Aorta (tissue), 5 donors: ENCODE data around the gene CATSPER3. TPM values are rescaled to one million over a fixed set of nuclear protein-coding genes. Genes with fewer than 3 reads are reported as not detected.

Experiments
- ATAC-seq: fragments of 200-7000 bp; cut with Tn5 transposase; one replicate; pipeline ENCODE4 v1.9.1; 2022; ENCODE audit warnings: moderate library complexity; ENCODE audit not compliant: low FRiP score
- DNase-seq, 2 donors: peaks; one replicate each; pipeline ENCODE4 v3.0.0-alpha.2; 2020
- H3K27ac ChIP-seq, 2 donors: one replicate each; pipeline ENCODE4 v1.5.1; 2013; ENCODE audit warnings: low read length in 2 of 2, mild to moderate bottlenecking in 2 of 2, moderate library complexity in 2 of 2, control low read depth in 1 of 2, inconsistent platforms in 1 of 2, low read depth in 1 of 2
- H3K27me3 ChIP-seq, 2 donors: one replicate each; pipeline ENCODE4 v1.6.1; 2013; ENCODE audit warnings: control low read depth in 1 of 2, low read length in 1 of 2, mild to moderate bottlenecking in 1 of 2, moderate library complexity in 1 of 2; ENCODE audit not compliant: insufficient read depth in 2 of 2, control insufficient read depth in 1 of 2
- H3K36me3 ChIP-seq, 2 donors: one replicate each; pipeline ENCODE4 v1.6.1; 2013; ENCODE audit warnings: control low read depth in 1 of 2, low read length in 1 of 2, mild to moderate bottlenecking in 1 of 2; ENCODE audit not compliant: insufficient read depth in 2 of 2, control insufficient read depth in 1 of 2
- H3K4me1 ChIP-seq, 2 donors: one replicate each; pipeline ENCODE4 v1.6.1; 2013; ENCODE audit warnings: low read length in 2 of 2, control low read depth in 1 of 2, mild to moderate bottlenecking in 1 of 2, moderate library complexity in 1 of 2; ENCODE audit not compliant: insufficient read depth in 2 of 2, control insufficient read depth in 1 of 2
- H3K4me3 ChIP-seq, 2 donors: one replicate each; pipeline ENCODE4 v1.5.1; 2013; ENCODE audit warnings: low read length in 2 of 2, control low read depth in 1 of 2, mild to moderate bottlenecking in 1 of 2
- H3K9me3 ChIP-seq: one replicate; pipeline ENCODE4 v1.6.1; 2013; ENCODE audit warnings: mild to moderate bottlenecking, low read length; ENCODE audit not compliant: control insufficient read depth
- WGBS, 2 donors: extraction: QIAGEN DNeasy Blood & Tissue Kit; methylation state at CpG; one replicate each; pipeline ENCODE4 v1.1.7; 2013; 5-methylcytosine and 5-hydroxymethylcytosine counted together
- intact Hi-C, 2 donors: fragments of 100-400 bp; cut with DNase I; formaldehyde crosslinking; loops; one replicate each; pipeline versions ENCODE4 v1.14.2 to v1.15.0; 2022
- polyA plus RNA-seq, 2 donors: library from polyadenylated mRNA; stranded (reverse); fragments of 200-250 nt; gene quantifications; one replicate each; pipeline ENCODE4 v1.2.3, GENCODE V29; 2013
- total RNA-seq, 2 donors: library from RNA; stranded (reverse); fragmentation: NEBNext Ultra II Directional; extraction: Animal tissue kit (Norgen Biotek cat#: 25700); gene quantifications; one replicate each; pipeline ENCODE4 v1.2.1, GENCODE V29; 2021
- donor health status: healthy with polysubstance abuse.
- donor health status: Bipolar disorder and iron deficiency.
- donor health status: DM: no; HTN: no; CAD: no.
- donor health status: DM: no; HTN: no; CAD: no.
- donor health status: DM: yes; HTN: yes; CAD: no.

The CATSPER3 gene
- total and polyA plus RNA-seq, 4 donors = 0.29 to 1.3 (median 0.63) TPM

GRCh38 chr5:135054546-135054945 is 86.8 kb downstream of the CATSPER3 start:
- DNase-seq (peak in 1 of 2 donors; percentile 3), ATAC-seq (no peak)
- Histone ChIP-seq H3K9me3 (no peaks in the 10 kb centered on the region), H3K27me3 (no peaks in the 10 kb centered on the region), H3K36me3 (no peaks in the 10 kb centered on the region), H3K4me3 (no peak overlapping the region), H3K27ac (no peak overlapping the region), H3K4me1 (peaks cover 0 to 3% of the 10 kb centered on the region in 2 donors)
- 82 to 85% methylated on average over 2 of the region's 2 CpGs for WGBS, 2 donors
- intact Hi-C loops = no loop called here

DNA sequence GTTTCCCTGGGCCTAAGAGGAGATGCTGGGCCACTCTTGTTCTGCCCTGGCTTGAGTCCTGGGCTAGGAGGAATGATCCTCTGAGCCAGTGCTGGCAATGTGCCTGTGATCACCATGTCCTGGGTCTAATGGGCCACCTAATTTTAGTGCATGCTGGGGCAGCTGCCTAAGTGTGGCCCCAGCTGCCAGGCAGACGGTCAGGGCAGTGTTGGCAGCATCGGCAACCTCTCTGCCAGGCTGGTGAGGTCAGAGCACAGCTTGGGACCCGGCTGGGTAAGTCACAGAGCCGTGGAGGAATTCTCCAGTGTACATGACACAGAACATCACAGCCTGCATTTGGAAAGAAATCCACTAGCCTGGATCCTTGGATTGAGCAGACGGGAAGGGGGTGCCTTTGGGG is 87.7 kb downstream of the CATSPER3 start:
- ATAC-seq (peak; percentile 34), DNase-seq (no peak)
- Histone ChIP-seq H3K27me3 (no peaks in the 10 kb centered on the region), H3K4me3 (no peak overlapping the region), H3K9me3 (no peaks in the 10 kb centered on the region), H3K4me1 (peaks cover 0 to 3% of the 10 kb centered on the region in 2 donors), H3K36me3 (no peaks in the 10 kb centered on the region), H3K27ac (no peak overlapping the region)
- intact Hi-C loops = no loop called here
- 2 to 5% methylated on average over 5 of the region's 5 CpGs for WGBS, 2 donors

DNA sequence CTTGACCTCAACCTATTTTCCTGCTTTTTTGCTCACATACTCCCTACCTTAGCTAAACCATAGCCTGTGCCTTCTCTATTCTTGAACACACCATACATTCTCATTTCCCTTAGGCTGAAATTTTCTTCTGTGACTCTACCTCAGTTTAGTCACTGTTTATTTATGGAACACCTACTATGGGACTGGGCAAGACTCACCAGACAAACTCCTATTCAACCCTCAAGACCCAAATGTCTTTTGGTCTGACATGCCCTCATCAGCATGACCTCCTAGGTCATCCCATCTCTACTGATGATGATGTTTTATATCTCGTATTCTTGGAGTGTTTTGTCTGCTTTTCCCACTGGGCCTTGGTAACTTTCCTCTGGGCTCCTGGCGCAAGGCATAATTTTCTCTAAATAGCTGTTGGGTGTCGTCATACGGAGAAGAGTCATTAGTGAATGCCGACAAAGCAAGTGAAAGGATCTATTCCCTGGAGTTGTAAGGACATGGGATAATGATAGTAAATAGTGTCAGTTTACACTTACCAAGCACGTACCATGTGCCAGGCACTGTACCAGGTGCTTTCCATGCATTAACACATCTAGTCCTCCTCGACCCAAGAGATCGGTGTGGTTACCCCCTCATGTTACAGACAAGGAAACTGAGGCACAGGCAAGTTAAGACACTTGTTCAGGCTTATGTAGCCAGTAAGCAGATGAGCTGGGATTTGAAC is 88.8 kb downstream of the CATSPER3 start:
- DNase-seq = no peak
- no peak for ATAC-seq
- no peaks in the 10 kb centered on the region for H3K9me3 ChIP-seq
- intact Hi-C loops = no loop called here
- H3K4me1 ChIP-seq = peaks cover 0 to 3% of the 10 kb centered on the region in 2 donors
- H3K36me3 ChIP-seq = no peaks in the 10 kb centered on the region
- H3K4me3 ChIP-seq = no peak overlapping the region
- WGBS, 2 donors = 84 to 93% methylated on average over 8 of the region's 8 CpGs
- H3K27ac ChIP-seq = no peak overlapping the region
- no peaks in the 10 kb centered on the region for H3K27me3 ChIP-seq

GRCh38 chr5:135057233-135057632 is 89.5 kb downstream of the CATSPER3 start:
- intact Hi-C loops = no loop called here
- WGBS, 2 donors = 86% methylated on average over 2 of the region's 2 CpGs
- no peaks in the 10 kb centered on the region for H3K36me3 ChIP-seq
- H3K4me3 ChIP-seq = no peak overlapping the region
- H3K9me3 ChIP-seq = no peaks in the 10 kb centered on the region
- H3K27ac ChIP-seq = no peak overlapping the region
- no peak for DNase-seq
- no peaks in the 10 kb centered on the region for H3K27me3 ChIP-seq
- peaks cover 0 to 3% of the 10 kb centered on the region in 2 donors for H3K4me1 ChIP-seq
- ATAC-seq = no peak

GRCh38 chr5:135058331-135058732 is 90.6 kb downstream of the CATSPER3 start:
- Histone ChIP-seq H3K27ac (no peak overlapping the region), H3K27me3 (no peaks in the 10 kb centered on the region), H3K36me3 (no peaks in the 10 kb centered on the region), H3K4me3 (no peak overlapping the region), H3K9me3 (no peaks in the 10 kb centered on the region), H3K4me1 (peaks cover 0 to 3% of the 10 kb centered on the region in 2 donors)
- intact Hi-C loops = no loop called here
- ATAC-seq (no peak), DNase-seq (peak in 1 of 2 donors; percentile 57)
- WGBS, 2 donors = 90 to 93% methylated on average over 8 of the region's 8 CpGs

DNA sequence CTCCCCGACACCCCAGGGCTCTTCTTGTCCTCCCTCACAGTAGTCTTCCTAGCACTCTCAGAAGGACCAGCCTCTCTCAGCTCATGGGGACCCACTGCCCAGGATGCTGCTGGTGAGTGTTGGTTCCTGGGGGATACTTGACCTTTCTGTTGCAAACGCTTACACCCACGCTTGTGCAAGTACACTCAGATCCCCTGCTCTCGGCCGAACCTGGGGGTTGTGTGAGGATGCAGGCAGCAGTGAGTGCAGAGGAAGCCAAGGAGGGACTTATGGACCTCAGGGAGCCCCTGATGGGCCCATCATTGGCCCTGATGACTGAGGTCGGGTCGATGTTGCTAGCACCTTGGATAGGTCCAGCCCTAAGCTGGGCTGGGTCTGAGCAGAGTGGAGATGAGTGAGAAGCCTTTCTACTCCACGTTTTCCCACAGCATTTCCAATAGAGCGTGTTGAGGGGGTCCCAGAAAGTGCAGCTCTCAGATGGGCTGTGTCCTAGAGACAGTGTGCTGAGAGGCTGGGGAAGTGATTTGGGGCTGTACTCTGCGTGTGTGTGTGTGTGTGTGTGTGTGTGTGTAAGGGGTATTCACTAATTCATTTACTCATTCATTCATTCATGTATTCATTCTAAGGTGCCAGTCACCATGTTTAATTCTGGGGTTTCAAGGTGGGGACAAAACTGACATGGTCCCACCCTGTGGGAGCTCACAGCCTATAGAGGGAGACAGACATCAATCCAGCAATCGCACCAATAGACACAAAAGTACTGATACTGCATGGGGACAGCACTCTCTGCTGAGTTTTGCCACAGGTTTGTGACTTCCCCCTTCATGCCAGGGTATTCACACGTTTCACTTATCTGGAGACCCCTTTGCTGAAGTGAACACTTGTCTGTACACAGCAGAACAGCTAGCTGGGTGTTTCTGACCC is 91.6 kb downstream of the CATSPER3 start:
- Histone ChIP-seq H3K27ac (no peak overlapping the region), H3K4me3 (no peak overlapping the region), H3K36me3 (no peaks in the 10 kb centered on the region), H3K27me3 (no peaks in the 10 kb centered on the region), H3K4me1 (peaks cover 0 to 3% of the 10 kb centered on the region in 2 donors), H3K9me3 (no peaks in the 10 kb centered on the region)
- DNase-seq = peak in 1 of 2 donors; percentile 59
- intact Hi-C loops = no loop called here
- 80% methylated on average over 12 of the region's 12 CpGs for WGBS, 2 donors
- no peak for ATAC-seq

GRCh38 chr5:135060021-135060420 is 92.3 kb downstream of the CATSPER3 start:
- peak in 1 of 2 donors; percentile 37 for DNase-seq
- Histone ChIP-seq H3K9me3 (no peaks in the 10 kb centered on the region), H3K27me3 (no peaks in the 10 kb centered on the region), H3K4me3 (no peak overlapping the region), H3K36me3 (no peaks in the 10 kb centered on the region), H3K4me1 (peaks cover 0 to 3% of the 10 kb centered on the region in 2 donors), H3K27ac (no peak overlapping the region)
- intact Hi-C loops = no loop called here
- WGBS, 2 donors = 89 to 90% methylated on average over 3 of the region's 3 CpGs
- ATAC-seq = no peak

GRCh38 chr5:135061001-135061400 is 93.3 kb downstream of the CATSPER3 start:
- Histone ChIP-seq H3K4me1 (no peaks in the 10 kb centered on the region), H3K36me3 (no peaks in the 10 kb centered on the region), H3K27me3 (no peaks in the 10 kb centered on the region), H3K9me3 (no peaks in the 10 kb centered on the region), H3K27ac (no peak overlapping the region), H3K4me3 (no peak overlapping the region)
- peak in 1 of 2 donors; percentile 35 for DNase-seq
- intact Hi-C loops = no loop called here
- no peak for ATAC-seq
- WGBS, 2 donors = 92 to 97% methylated on average over 6 of the region's 6 CpGs
